Urothelium cell line (cell line): ENCODE results near the gene CPVL.

Experiments
- DNase-seq: peaks from one replicate; pipeline ENCODE4 v3.0.0; 2011; ENCODE audit warnings: low spot score, mixed read lengths
- FAIRE-seq: peaks from 2 replicates; lab custom pipeline; 2011; peaks lifted over from hg19 to GRCh38; lab: Jason Lieb, UNC

The CPVL gene

DNA sequence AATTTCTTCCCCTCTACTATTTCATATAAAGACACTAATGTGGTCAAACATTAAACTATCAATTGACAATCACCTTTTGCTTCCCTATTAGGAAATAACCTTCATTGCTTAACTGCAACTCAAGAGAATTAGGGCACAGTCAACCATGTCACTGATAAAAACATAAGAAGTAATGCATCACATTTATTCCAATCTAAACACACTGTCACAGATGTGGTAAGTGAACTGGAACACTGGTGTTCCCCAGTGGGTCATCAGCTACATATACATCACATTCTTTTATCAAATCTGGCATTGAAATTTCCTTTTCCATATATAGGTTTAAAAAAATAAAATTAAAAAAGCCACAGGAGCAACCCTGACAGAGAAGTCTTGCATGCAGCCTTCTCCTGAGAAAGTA is 191.9 kb downstream of the CPVL start:
- FAIRE-seq = no peak
- no peak for DNase-seq

DNA sequence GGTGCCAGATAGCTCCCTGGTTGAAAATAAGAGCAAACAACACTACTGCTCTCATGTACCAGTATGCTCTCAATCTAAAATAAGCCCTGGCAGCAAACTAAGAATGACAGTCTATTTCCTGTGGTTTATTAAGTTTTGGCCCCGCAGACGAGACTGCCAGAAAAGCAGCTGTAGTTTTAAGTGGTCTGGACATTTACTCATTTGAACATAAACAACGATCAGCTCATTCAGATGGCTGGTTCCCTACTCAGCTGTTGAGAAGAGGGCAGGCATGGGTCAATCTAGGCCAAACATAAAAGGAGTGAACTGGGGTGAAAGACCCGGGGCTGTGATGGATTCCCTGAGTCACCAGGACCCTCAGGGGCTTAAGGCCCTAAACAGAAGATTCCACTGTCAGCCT is 192.7 kb downstream of the CPVL start:
- FAIRE-seq = peak; percentile 53
- DNase-seq = no peak
